Left ventricle myocardium inferior (tissue), 1 donor: ENCODE results near the gene TSHZ2. TPM values are rescaled to one million over a fixed set of nuclear protein-coding genes. Genes with fewer than 3 reads are reported as not detected.
A peak's percentile ranks its signal among the peaks of the same experiment; 100 is the strongest.

Experiments
- DNase-seq: peaks from one replicate; pipeline ENCODE4 v3.0.0-alpha.2; 2020
- H3K27ac ChIP-seq: fragments of 200-600 bp; replicated peaks from 2 replicates; pipeline ENCODE4 v1.8.0; 2021
- H3K27me3 ChIP-seq: fragments of 200-600 bp; 2 replicates; pipeline ENCODE4 v1.8.0; 2021; ENCODE audit warnings: low read depth
- H3K36me3 ChIP-seq: fragments of 200-600 bp; 2 replicates; pipeline ENCODE4 v1.8.0; 2021
- H3K4me1 ChIP-seq: fragments of 200-600 bp; 2 replicates; pipeline ENCODE4 v1.8.0; 2021
- H3K4me3 ChIP-seq: fragments of 200-600 bp; 2 replicates; pipeline ENCODE4 v1.8.0; 2021; ENCODE audit warnings: mild to moderate bottlenecking, moderate library complexity
- H3K9me3 ChIP-seq: fragments of 200-600 bp; replicated peaks from 2 replicates; pipeline ENCODE4 v1.8.0; 2021
- intact Hi-C: fragments of 100-400 bp; cut with micrococcal nuclease; formaldehyde crosslinking; loops from one replicate; pipeline ENCODE4 v1.11.0; 2022
- total RNA-seq: library from RNA; stranded (reverse); fragmentation: NEBNext Ultra II Directional; extraction: Animal tissue kit (Norgen Biotek cat#: 25700); gene quantifications from one replicate; pipeline ENCODE4 v1.2.1, GENCODE V29; 2021
- TF ChIP-seq, protein P1 (sequence below): fragments of 200-600 bp; IDR thresholded peaks from 2 replicates; pipeline ENCODE4 v1.8.0; 2021; ENCODE audit warnings: antibody characterized with exemption, mild to moderate bottlenecking, borderline replicate concordance
- donor health status: DM: no; HTN: yes; CAD: no; lungs with severe emphysema.

TSHZ2 gene
- total RNA-seq, 1 donor from 2014 or later, result 3.1 TPM

DNA sequence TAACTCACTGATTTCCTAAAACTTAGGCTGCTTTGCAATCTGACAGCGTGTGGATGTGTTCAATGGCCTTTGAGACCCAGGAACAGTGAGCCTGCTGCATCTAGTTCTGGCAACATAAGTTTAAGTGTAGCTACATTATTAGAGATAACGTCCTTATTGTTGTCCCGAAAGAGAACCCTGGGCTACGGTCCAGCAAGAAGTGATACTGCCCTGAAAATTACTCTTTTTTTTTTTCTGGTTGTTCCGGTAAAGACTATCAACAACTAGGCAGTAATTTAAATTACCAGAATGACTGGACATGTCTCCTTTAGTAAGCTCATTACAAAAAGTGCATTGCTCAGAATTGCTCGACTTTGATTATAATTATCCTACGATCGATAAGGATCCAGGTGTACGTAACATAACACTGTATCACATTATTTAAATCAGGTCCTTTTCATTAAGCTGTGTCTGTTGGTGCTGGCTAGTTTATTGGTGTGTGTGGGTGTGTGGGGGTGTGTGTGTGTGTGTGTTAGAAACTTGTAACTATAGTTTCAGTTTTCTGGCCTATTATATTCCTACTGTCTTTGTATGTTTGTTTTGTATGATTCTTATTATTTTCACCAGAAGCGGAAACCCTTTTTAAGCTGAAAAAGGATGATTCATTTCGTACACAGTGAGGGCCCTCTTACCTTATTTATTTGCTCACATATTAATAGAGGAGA, 3.0 kb downstream of the TSHZ2 start:
- Histone ChIP-seq H3K27ac (peak overlapping the region; percentile 3), H3K4me3 (peak overlapping the region; percentile 70), H3K4me1 (peaks cover 12% of the 10 kb centered on the region), H3K27me3 (peaks cover 49% of the 10 kb centered on the region), H3K36me3 (no peaks in the 10 kb centered on the region), H3K9me3 (no peaks in the 10 kb centered on the region)
- intact Hi-C loops, result no loop called here
- TF ChIP-seq, protein P1, sequence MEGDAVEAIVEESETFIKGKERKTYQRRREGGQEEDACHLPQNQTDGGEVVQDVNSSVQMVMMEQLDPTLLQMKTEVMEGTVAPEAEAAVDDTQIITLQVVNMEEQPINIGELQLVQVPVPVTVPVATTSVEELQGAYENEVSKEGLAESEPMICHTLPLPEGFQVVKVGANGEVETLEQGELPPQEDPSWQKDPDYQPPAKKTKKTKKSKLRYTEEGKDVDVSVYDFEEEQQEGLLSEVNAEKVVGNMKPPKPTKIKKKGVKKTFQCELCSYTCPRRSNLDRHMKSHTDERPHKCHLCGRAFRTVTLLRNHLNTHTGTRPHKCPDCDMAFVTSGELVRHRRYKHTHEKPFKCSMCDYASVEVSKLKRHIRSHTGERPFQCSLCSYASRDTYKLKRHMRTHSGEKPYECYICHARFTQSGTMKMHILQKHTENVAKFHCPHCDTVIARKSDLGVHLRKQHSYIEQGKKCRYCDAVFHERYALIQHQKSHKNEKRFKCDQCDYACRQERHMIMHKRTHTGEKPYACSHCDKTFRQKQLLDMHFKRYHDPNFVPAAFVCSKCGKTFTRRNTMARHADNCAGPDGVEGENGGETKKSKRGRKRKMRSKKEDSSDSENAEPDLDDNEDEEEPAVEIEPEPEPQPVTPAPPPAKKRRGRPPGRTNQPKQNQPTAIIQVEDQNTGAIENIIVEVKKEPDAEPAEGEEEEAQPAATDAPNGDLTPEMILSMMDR, result no peak
- no peak for DNase-seq

DNA sequence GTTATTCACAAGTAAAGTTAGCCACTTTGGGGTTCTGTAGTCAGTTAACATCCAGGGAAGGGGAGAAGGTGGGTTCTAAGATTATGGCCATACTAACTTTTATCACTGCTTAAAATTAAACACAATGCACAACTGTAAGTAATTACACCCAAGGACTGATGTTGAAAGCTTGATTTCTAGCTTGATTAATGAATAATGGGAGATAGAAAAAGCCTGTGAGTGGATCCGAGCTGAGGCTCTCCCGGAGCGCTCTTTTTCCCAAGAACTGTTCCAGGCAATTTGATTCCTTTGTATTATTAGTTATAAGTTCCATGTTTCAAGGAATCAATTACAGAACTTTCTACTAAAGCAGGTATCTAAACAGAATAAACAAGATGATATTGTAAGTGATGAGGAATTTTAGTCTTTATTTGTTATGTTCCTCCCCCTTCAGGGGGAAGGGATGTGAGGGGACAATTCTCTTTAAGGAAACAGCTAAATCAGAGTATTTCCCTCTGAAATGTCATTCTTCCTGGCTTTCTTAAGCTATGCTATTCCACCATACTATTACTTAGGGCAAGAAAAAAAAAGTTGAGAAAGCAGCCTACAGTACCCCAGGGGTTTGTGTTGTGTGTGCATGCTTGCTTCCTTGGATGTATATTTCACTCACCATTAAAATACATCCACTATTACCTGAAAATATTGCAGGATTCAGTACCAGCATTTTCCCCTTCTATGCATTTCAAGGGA, 3.8 kb downstream of the TSHZ2 start:
- H3K36me3 ChIP-seq, result no peaks in the 10 kb centered on the region
- H3K27ac ChIP-seq, result peak overlapping the region; percentile 3
- DNase-seq, result no peak
- H3K4me1 ChIP-seq, result peaks cover 12% of the 10 kb centered on the region
- TF ChIP-seq, protein P1, result no peak
- H3K4me3 ChIP-seq, result peak overlapping the region; percentile 70
- no peaks in the 10 kb centered on the region for H3K9me3 ChIP-seq
- intact Hi-C loops, result no loop called here
- H3K27me3 ChIP-seq, result peaks cover 41% of the 10 kb centered on the region

DNA sequence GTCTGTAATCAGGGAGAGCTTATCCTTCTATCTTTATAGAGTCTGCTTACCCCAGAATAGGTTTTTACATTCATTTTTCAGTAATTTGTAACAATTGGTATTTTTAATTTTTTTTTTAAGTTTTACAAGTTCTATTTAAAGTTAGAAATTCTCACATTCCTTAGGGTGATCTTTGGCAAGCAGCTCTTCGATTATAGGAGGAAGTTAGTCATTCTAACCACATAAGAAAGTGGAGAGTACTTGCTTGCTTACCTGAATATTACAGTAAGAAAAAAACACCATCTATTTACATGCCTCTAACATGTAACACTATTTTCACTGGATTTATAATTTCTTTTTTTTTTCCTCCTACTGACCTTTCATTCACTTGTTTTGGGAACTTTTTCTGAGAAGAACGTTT, 6.7 kb downstream of the TSHZ2 start:
- Histone ChIP-seq H3K36me3 (no peaks in the 10 kb centered on the region), H3K27me3 (peaks cover 35% of the 10 kb centered on the region), H3K4me1 (no peaks in the 10 kb centered on the region), H3K27ac (no peak overlapping the region), H3K9me3 (no peaks in the 10 kb centered on the region), H3K4me3 (no peak overlapping the region)
- no peak for DNase-seq
- intact Hi-C loops, result no loop called here
- TF ChIP-seq, protein P1, result no peak

DNA sequence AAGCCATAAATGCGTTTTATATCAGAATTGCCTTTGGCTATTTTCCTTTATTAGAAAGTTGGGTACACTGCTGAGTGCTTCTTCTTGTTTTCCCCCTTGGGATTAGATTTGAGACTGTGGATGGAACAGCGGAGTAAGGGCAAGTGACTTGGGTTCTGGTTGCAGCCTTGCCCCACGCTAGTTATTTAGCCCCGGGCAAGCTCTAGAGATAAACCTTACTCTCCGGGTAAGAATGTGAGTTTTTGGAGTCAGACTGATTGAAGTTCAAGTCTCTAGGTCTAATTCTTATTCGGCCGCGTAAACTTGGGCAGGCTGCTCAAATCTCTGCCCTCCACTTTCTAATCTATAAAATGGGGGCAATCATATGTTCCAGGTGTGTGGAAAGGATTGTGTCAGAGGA, 8.9 kb downstream of the TSHZ2 start:
- H3K27me3 ChIP-seq, result peaks cover 33% of the 10 kb centered on the region
- H3K36me3 ChIP-seq, result no peaks in the 10 kb centered on the region
- no peaks in the 10 kb centered on the region for H3K4me1 ChIP-seq
- DNase-seq, result no peak
- TF ChIP-seq, protein P1, result no peak
- no peak overlapping the region for H3K27ac ChIP-seq
- no peaks in the 10 kb centered on the region for H3K9me3 ChIP-seq
- intact Hi-C loops, result no loop called here
- H3K4me3 ChIP-seq, result no peak overlapping the region

DNA sequence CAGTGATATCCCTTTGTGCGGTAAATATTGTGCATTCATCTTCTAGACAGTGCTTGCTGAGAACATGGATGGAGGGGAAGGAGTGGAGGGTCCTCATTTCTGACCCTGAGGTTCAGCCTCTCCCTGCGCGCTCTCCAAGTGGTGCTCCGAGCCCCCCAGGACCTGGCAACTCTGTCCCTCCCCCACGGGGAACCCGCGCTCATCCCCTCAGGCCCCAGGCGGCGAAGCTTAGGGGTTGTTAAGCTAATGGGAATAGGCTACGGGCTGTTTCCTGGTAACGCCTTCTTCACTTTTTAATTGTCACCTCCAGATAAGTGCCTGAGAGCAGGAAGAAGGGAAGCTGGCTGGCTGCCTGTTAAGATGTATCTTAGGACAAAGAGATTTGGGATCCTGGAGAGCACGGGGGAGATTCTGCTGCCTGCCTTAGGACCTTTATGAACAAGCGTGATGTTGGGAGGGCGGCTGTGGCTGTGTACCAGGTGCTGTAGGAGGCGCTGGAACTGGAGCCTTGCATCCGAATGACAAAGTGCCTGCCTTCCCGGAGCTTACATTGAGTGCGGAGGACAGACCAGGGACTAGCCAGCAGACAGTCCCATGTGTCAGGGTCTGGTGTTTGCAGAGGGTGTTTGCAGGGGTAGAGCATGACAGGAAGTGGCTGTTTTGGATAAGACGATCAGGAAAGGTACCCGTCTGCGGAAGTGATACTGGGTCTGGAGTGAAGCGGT, 11.7 kb downstream of the TSHZ2 start:
- Histone ChIP-seq H3K36me3 (no peaks in the 10 kb centered on the region), H3K27ac (no peak overlapping the region), H3K27me3 (peaks cover 33% of the 10 kb centered on the region), H3K4me1 (no peaks in the 10 kb centered on the region), H3K9me3 (no peaks in the 10 kb centered on the region), H3K4me3 (no peak overlapping the region)
- intact Hi-C loops, result no loop called here
- TF ChIP-seq, protein P1, result no peak
- DNase-seq, result no peak
